MCF 10A (cell line): ENCODE data around the gene SCN4B. TPM values are rescaled to one million over a fixed set of nuclear protein-coding genes. Genes with fewer than 3 reads are reported as not detected.

Experiments used
- BruUV-seq: library from RNA; stranded (reverse); fragments of 400-500 nt; replicated peaks from 2 replicates; lab custom pipeline; 2021; lab: Mats Ljungman, UMichigan
- CTCF ChIA-PET: fragments of 300-600 bp; sonication (Branson Sonifier 250); formaldehyde crosslinking; extraction: SDS; loops from one replicate; lab custom pipeline; 2021; ENCODE audit warnings: antibody characterized with exemption, inconsistent platforms; lab: Yijun Ruan, JAX
- POLR2A ChIA-PET: fragments of 300-600, 350-650 bp; sonication (Branson Sonifier 250); formaldehyde crosslinking; extraction: SDS; loops from one replicate; lab custom pipeline; 2020; ENCODE audit warnings: antibody characterized with exemption, inconsistent platforms; lab: Yijun Ruan, JAX
- DNase-seq: peaks from one replicate; pipeline ENCODE4 v3.0.0-alpha.2; 2018; ENCODE audit not compliant: unreplicated experiment
- H3K27ac Mint-ChIP-seq: one replicate; pipeline ENCODE4 v1.8.0; 2022; ENCODE audit warnings: mild to moderate bottlenecking, low read depth, mixed read lengths; ENCODE audit not compliant: unreplicated experiment
- H3K27me3 Mint-ChIP-seq: one replicate; pipeline ENCODE4 v1.8.0; 2022; ENCODE audit warnings: mixed read lengths; ENCODE audit not compliant: insufficient read depth, unreplicated experiment
- H3K36me3 Mint-ChIP-seq: one replicate; pipeline ENCODE4 v1.8.0; 2022; ENCODE audit warnings: mild to moderate bottlenecking, moderate library complexity, mixed read lengths; ENCODE audit not compliant: insufficient read depth, unreplicated experiment
- H3K4me1 Mint-ChIP-seq: one replicate; pipeline ENCODE4 v1.8.0; 2022; ENCODE audit warnings: mixed read lengths; ENCODE audit not compliant: insufficient read depth, unreplicated experiment
- H3K4me3 Mint-ChIP-seq: one replicate; pipeline ENCODE4 v1.8.0; 2022; ENCODE audit warnings: mild to moderate bottlenecking, moderate library complexity, mixed read lengths; ENCODE audit not compliant: unreplicated experiment
- H3K9me3 Mint-ChIP-seq: one replicate; pipeline ENCODE4 v1.8.0; 2022; ENCODE audit warnings: mixed read lengths; ENCODE audit not compliant: unreplicated experiment
- intact Hi-C: fragments of 100-400 bp; cut with micrococcal nuclease; formaldehyde crosslinking; loops from 2 replicates; pipeline ENCODE4 v1.14.1; 2022
- total RNA-seq: library from RNA; stranded (reverse); gene quantifications from 2 replicates; pipeline ENCODE4 v1.2.3, GENCODE V29; 2022
- TF ChIP-seq, protein P1 (sequence below): fragments of 200-600 bp; IDR thresholded peaks from one replicate; pipeline ENCODE4 v1.8.0; 2022; ENCODE audit warnings: antibody characterized with exemption, mild to moderate bottlenecking; ENCODE audit not compliant: unreplicated experiment

SCN4B gene
- total RNA-seq, 1 experiment from 2014 or later = not detected

DNA sequence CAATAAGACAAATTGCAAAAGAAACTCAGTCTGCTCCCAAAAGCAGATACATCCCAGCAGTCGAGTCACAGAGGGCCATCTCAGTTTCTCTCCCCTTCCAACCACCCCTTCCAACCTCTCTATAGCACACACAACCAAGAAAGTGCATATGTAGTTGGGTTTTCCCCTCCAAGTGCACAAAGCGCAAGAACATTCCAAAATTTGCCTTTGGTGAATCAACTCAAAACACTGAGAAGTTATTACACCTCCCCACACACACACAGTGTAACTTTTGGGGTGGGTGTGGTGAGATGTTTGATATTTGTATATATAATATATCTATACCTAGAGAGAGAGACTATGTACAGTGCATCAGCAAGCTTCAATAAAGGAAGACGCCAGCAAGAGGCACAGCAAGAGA lies 10.2 kb upstream of the SCN4B start:
- ChIA-PET POLR2A (no interaction called here), CTCF (interaction anchor here (1.2 to 1.8 kb wide), 2 partner anchors 9 to 49 kb away, joined by 3 to 4 read pairs; no protein-coding TSS in a partner anchor)
- H3K27ac Mint-ChIP-seq = no peak overlapping the region
- no peaks in the 10 kb centered on the region for H3K4me1 Mint-ChIP-seq
- no peaks in the 10 kb centered on the region for H3K9me3 Mint-ChIP-seq
- no peak overlapping the region for H3K4me3 Mint-ChIP-seq
- no peak for DNase-seq
- no TSS peak for BruUV-seq
- TF ChIP-seq, protein P1, sequence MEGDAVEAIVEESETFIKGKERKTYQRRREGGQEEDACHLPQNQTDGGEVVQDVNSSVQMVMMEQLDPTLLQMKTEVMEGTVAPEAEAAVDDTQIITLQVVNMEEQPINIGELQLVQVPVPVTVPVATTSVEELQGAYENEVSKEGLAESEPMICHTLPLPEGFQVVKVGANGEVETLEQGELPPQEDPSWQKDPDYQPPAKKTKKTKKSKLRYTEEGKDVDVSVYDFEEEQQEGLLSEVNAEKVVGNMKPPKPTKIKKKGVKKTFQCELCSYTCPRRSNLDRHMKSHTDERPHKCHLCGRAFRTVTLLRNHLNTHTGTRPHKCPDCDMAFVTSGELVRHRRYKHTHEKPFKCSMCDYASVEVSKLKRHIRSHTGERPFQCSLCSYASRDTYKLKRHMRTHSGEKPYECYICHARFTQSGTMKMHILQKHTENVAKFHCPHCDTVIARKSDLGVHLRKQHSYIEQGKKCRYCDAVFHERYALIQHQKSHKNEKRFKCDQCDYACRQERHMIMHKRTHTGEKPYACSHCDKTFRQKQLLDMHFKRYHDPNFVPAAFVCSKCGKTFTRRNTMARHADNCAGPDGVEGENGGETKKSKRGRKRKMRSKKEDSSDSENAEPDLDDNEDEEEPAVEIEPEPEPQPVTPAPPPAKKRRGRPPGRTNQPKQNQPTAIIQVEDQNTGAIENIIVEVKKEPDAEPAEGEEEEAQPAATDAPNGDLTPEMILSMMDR = no peak
- H3K36me3 Mint-ChIP-seq = no peaks in the 10 kb centered on the region
- peaks cover 32% of the 10 kb centered on the region for H3K27me3 Mint-ChIP-seq
- intact Hi-C loops = no loop called here

DNA sequence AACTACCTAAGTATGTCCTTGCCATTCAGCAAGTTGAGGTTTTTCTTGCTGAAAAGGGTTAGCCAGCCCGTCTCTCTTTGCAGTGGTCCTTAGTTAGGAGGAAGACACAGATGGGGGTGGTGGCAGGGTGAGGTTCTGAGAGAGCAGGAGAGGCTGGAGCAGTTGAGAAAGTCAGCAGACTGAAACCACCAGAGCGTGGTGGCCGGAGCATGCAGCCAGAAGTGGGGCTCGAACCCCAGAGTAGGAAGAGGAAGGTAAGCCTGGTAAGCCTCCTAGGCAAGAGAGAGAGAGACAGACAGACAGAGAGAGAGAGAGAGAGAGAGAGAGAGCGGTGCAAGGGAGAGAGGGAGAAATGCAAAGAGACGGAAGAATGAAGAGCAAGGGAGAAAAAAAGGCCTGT lies 9.2 kb upstream of the SCN4B start:
- Mint-ChIP-seq H3K4me1 (peaks cover 5% of the 10 kb centered on the region), H3K27me3 (peaks cover 42% of the 10 kb centered on the region), H3K36me3 (no peaks in the 10 kb centered on the region), H3K27ac (no peak overlapping the region), H3K4me3 (no peak overlapping the region), H3K9me3 (no peaks in the 10 kb centered on the region)
- TF ChIP-seq, protein P1 = no peak
- ChIA-PET CTCF (interaction anchor here (0.6 to 1.8 kb wide), 3 partner anchors 10 to 854 kb away, joined by 3 to 4 read pairs (median 4); no protein-coding TSS in a partner anchor), POLR2A (no interaction called here)
- no TSS peak for BruUV-seq
- no peak for DNase-seq
- intact Hi-C loops = no loop called here

DNA sequence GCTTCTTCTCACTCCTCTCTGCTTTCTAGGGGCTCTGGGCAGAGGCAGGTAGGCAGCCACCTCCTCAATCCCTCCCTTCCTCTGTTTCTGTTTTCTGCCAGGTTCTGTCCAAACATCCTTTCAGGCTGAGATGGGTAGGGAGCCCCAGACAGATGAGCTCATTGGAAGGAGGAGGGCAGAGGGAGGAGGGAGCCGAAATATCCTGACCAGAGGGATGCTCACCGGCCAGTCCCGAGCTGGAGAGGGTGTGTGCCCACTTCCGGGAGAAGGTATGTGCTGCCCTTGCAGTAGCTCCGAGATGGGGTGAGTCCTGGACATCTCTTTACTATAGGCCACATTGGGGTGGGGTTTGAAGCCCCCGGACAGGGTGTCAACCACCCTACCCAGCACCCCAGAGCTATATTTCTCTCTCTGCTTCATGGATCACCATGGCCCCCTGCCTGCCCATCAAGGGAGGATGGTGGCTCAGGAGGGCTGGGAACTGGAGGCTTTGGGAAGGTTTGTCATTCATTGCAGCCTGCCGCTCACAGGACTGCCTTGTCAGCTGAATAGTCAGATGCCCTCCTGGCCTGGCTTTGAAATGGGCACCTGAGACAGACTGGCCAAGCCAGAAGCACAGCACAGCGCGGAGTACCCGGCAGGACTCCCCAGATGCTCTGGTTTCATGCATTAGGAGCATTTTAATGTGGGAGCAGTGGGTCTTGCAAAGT lies 4.7 kb upstream of the SCN4B start:
- peaks cover 8% of the 10 kb centered on the region for H3K4me1 Mint-ChIP-seq
- no peaks in the 10 kb centered on the region for H3K9me3 Mint-ChIP-seq
- peaks cover 58% of the 10 kb centered on the region for H3K27me3 Mint-ChIP-seq
- CTCF ChIA-PET = interaction anchor here (0.6 to 7.0 kb wide), 7 partner anchors 8 to 731 kb away, joined by 3 to 89 read pairs (median 3); no protein-coding TSS in a partner anchor
- H3K36me3 Mint-ChIP-seq = no peaks in the 10 kb centered on the region
- no peak overlapping the region for H3K27ac Mint-ChIP-seq
- no peak overlapping the region for H3K4me3 Mint-ChIP-seq
- BruUV-seq = no TSS peak
- POLR2A ChIA-PET = interaction anchor here (0.8 to 1.3 kb wide), 2 partner anchors 12 to 18 kb away, joined by 3 to 4 read pairs; no protein-coding TSS in a partner anchor
- no peak for DNase-seq
- intact Hi-C loops = no loop called here
- TF ChIP-seq, protein P1 = no peak

DNA sequence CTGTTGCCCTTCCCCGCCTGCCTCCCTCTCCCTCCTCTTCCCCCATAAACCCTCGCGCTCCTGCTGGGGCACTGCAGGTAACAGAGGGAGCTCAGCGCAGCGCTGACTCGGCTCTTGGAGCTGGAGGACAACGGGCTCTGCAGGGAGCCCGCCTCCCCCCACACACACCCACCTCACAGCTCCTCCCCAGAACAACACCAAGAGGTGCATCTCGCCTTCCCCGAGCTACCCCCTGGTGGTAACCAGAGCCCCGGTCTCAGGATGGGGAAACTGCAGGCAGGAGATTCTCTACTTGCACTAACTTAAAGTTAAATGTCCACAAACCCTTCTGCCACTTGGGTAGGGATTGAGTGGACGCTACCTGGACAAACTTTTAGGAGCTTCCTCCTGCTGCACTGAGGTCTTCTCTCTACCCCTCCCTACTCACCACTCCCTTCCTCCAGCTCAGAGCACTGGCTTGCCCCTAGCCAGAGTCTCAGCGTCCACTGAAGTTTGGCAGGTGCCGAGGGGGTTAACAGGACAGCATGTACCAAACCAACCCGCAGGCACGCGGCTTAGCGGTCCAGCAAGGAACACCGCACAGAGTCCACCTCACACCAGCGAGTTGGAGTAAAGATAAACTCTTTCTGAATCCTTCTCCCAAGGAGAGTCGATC lies 4.0 kb upstream of the SCN4B start:
- Mint-ChIP-seq H3K27me3 (peaks cover 51% of the 10 kb centered on the region), H3K4me1 (peaks cover 8% of the 10 kb centered on the region), H3K4me3 (no peak overlapping the region), H3K9me3 (no peaks in the 10 kb centered on the region), H3K36me3 (no peaks in the 10 kb centered on the region), H3K27ac (no peak overlapping the region)
- intact Hi-C loops = no loop called here
- TF ChIP-seq, protein P1 = no peak
- ChIA-PET CTCF (interaction anchor here (0.5 to 7.0 kb wide), 7 partner anchors 9 to 314 kb away, joined by 3 to 89 read pairs (median 3); no protein-coding TSS in a partner anchor), POLR2A (interaction anchor here (0.6 to 1.3 kb wide), 4 partner anchors 9 to 80 kb away, joined by 3 to 4 read pairs (median 3); partner anchors contain the start of gene TMPRSS4)
- BruUV-seq = no TSS peak
- no peak for DNase-seq
